K562 (cell line): Measurements from ENCODE around the gene LRRC74B. TPM values are rescaled to one million over a fixed set of nuclear protein-coding genes. Genes with fewer than 3 reads are reported as not detected.

Experiments used
- CBX3 ChIP-seq, 2 experiments: IDR thresholded peaks; 1 replicate in 1 of 2; 2 replicates in 1 of 2; pipeline ENCODE4 v1.6.1; 2012; ENCODE audit warnings: inconsistent platforms in 2 of 2, low read length in 2 of 2, borderline replicate concordance in 1 of 2, control low read depth in 1 of 2
- CEBPZ ChIP-seq: fragments of 150-350 bp; IDR thresholded peaks from 2 replicates; pipeline ENCODE4 v1.6.1; 2014; ENCODE audit warnings: low read depth, mild to moderate bottlenecking, low read length, borderline replicate concordance
- HMG20A ChIP-seq: fragments of 450-650 bp; formaldehyde crosslinking; conservative IDR thresholded peaks from 2 replicates; pipeline ENCODE4 v1.4.0; 2020; ENCODE audit warnings: mild to moderate bottlenecking, mixed read lengths
- KLF13 ChIP-seq: fragments of 450-650 bp; IDR thresholded peaks from 2 replicates; pipeline ENCODE4 v1.6.1; 2016; ENCODE audit warnings: missing genetic modification characterization, low read depth, mild to moderate bottlenecking, missing compliant biosample characterization, moderate library complexity, borderline replicate concordance
- MCM3 ChIP-seq: fragments of 450-650 bp; IDR thresholded peaks from 2 replicates; pipeline ENCODE4 v1.6.1; 2016
- NFATC3 ChIP-seq: fragments of 450-650 bp; IDR thresholded peaks from 2 replicates; pipeline ENCODE4 v1.6.1; 2017; ENCODE audit warnings: mild to moderate bottlenecking
- POLR2AphosphoS2 ChIP-seq: IDR thresholded peaks from 2 replicates; pipeline ENCODE4 v1.6.1; 2012; ENCODE audit warnings: low read length, improper control_type of control experiment
- PTBP1 ChIP-seq: fragments of 200-400 bp; formaldehyde crosslinking; IDR thresholded peaks from 2 replicates; pipeline ENCODE4 v1.6.1; 2017; ENCODE audit warnings: low read depth, low read length
- SMC3 ChIP-seq: conservative IDR thresholded peaks from 2 replicates; pipeline ENCODE4 v1.6.1; 2011; ENCODE audit warnings: low read depth, low read length, improper control_type of control experiment; ENCODE audit not compliant: insufficient read depth
- THAP7 ChIP-seq: fragments of 250-450 bp; sonication (Bioruptor Pico); IDR thresholded peaks from 2 replicates; pipeline ENCODE4 v1.5.0; 2021
- TRIM28 ChIP-seq: fragments of 450-650 bp; IDR thresholded peaks from 2 replicates; pipeline ENCODE4 v1.6.1; 2017
- ZNF197 ChIP-seq: fragments of 200-800 bp; sonication (Bioruptor generic); IDR thresholded peaks from 2 replicates; pipeline ENCODE4 v1.6.1; 2016; ENCODE audit warnings: low read depth, missing genetic modification characterization, missing compliant biosample characterization
- ZNF280A ChIP-seq: fragments of 450-650 bp; IDR thresholded peaks from 2 replicates; pipeline ENCODE4 v1.6.1; 2018; ENCODE audit warnings: mild to moderate bottlenecking, low read depth; ENCODE audit not compliant: partially characterized antibody
- ZNF407 ChIP-seq: fragments of 450-650 bp; IDR thresholded peaks from 2 replicates; pipeline ENCODE4 v1.6.1; 2016; ENCODE audit warnings: low read depth
- ZNF644 ChIP-seq: fragments of 200-800 bp; sonication (Bioruptor generic); IDR thresholded peaks from 2 replicates; pipeline ENCODE4 v1.6.1; 2016; ENCODE audit warnings: low read depth, missing genetic modification characterization, missing compliant biosample characterization
- polyA plus RNA-seq, 8 experiments: library from polyadenylated mRNA; depleted of rRNA in 4 of 8; stranded (reverse) in 5 of 8; unstranded in 3 of 8; fragments of >200 nt; fragmentation: Nextera tagmentation in 2 of 8; fragmentation: Illumina TruSeq in 1 of 8; extraction: Ambion mirVana in 2 of 8; extraction: Trizol in 1 of 8; gene quantifications; 2 replicates each; pipeline versions ENCODE4 v1.2.1 to v1.2.3, GENCODE V29; 2011 to 2014; ENCODE audit warnings: inconsistent platforms in 1 of 8, missing spikeins in 1 of 8
- total RNA-seq, 7 experiments: library from RNA; depleted of rRNA in 6 of 7; stranded (reverse); fragments of >200 nt in 6 of 7; fragmentation: Illumina TruSeq in 2 of 7; extraction: Trizol in 2 of 7; gene quantifications; 2 replicates each; pipeline versions ENCODE4 v1.2.1 to v1.2.3, GENCODE V29; 2011 to 2021; ENCODE audit warnings: low replicate concordance in 1 of 7

LRRC74B gene
- total and polyA plus RNA-seq, 9 of the 15 experiments (the other 6 are each of a cell fraction or from before 2014, with no cell fraction given): not detected

GRCh38 chr22:21055880-21056319 lies 10.2 kb downstream of the LRRC74B start (continued):
- TF ChIP-seq SMC3 (no peak), ZNF197 (no peak), PTBP1 (no peak), MCM3 (no peak), ZNF280A (no peak), THAP7 (CRISPR knock-in tag) (no peak), NFATC3 (no peak), ZNF644 (no peak), HMG20A (CRISPR knock-in tag) (no peak), CBX3 (IDR thresholded peaks at IDR 0.05; ENCODE audit: borderline replicate concordance in 1 of 2, low read length in 2 of 2) (no peak), TRIM28 (no peak), CEBPZ (no peak), KLF13 (tag) (no peak), ZNF407 (no peak), POLR2AphosphoS2 (no peak)
